WERI-Rb-1 (cell line): Measurements from ENCODE around the gene S100B.

Source experiments
- DNase-seq: peaks from one replicate; pipeline ENCODE4 v3.0.0-alpha.2; 2020
- H3K27ac ChIP-seq: fragments of 250-450 bp; sonication (Bioruptor Pico); 2 replicates; pipeline ENCODE4 v1.5.1; 2020; ENCODE audit warnings: mild to moderate bottlenecking, moderate library complexity
- H3K27me3 ChIP-seq: fragments of 250-450 bp; sonication (Bioruptor Pico); 2 replicates; pipeline ENCODE4 v1.5.1; 2021; ENCODE audit warnings: mild to moderate bottlenecking, low read depth, moderate library complexity; ENCODE audit not compliant: insufficient read depth, severe bottlenecking
- H3K36me3 ChIP-seq: fragments of 250-450 bp; sonication (Bioruptor Pico); 2 replicates; pipeline ENCODE4 v1.5.1; 2020; ENCODE audit warnings: mild to moderate bottlenecking, moderate library complexity
- H3K4me3 ChIP-seq: 2 replicates; pipeline ENCODE4 v1.5.1; 2011; ENCODE audit warnings: low read depth, mild to moderate bottlenecking, control low read depth, low read length
- H3K9me3 ChIP-seq: fragments of 250-450 bp; sonication (Bioruptor Pico); 2 replicates; pipeline ENCODE4 v1.5.1; 2021; ENCODE audit warnings: mild to moderate bottlenecking, moderate library complexity; ENCODE audit not compliant: severe bottlenecking
- CTCF ChIP-seq: IDR thresholded peaks from 2 replicates; pipeline ENCODE4 v1.5.1; 2011; ENCODE audit warnings: low read depth, mild to moderate bottlenecking, control low read depth, inconsistent platforms, low read length

The S100B gene

GRCh38 chr21:46637952-46638746 is 33.3 kb upstream of the S100B start:
- no peak overlapping the region for H3K4me3 ChIP-seq
- no peak overlapping the region for H3K27ac ChIP-seq
- H3K36me3 ChIP-seq, result peaks cover 20% of the 10 kb centered on the region
- DNase-seq, result no peak
- no peaks in the 10 kb centered on the region for H3K27me3 ChIP-seq
- H3K9me3 ChIP-seq, result no peaks in the 10 kb centered on the region
- TF ChIP-seq CTCF, result no peak

- H3K27me3 ChIP-seq, result no peaks in the 10 kb centered on the region
- H3K36me3 ChIP-seq, result peaks cover 17% of the 10 kb centered on the region
- H3K9me3 ChIP-seq, result no peaks in the 10 kb centered on the region
- TF ChIP-seq CTCF, result no peak
- H3K4me3 ChIP-seq, result peak overlapping the region; percentile 71
- DNase-seq, result no peak
- H3K27ac ChIP-seq, result peak overlapping the region; percentile 96
These were observed 31.8 kb upstream of the S100B start for GRCh38 chr21:46636550-46637285.

- H3K27ac ChIP-seq, result peak overlapping the region; percentile 96
- no peak for DNase-seq
- H3K36me3 ChIP-seq, result peaks cover 15% of the 10 kb centered on the region
- no peaks in the 10 kb centered on the region for H3K27me3 ChIP-seq
- no peaks in the 10 kb centered on the region for H3K9me3 ChIP-seq
- peak overlapping the region; percentile 71 for H3K4me3 ChIP-seq
- no peak for TF ChIP-seq CTCF
These were observed 31.3 kb upstream of the S100B start for GRCh38 chr21:46636181-46636512.

- H3K4me3 ChIP-seq, result peak within 1 kb of the TSS; percentile 71
- H3K9me3 ChIP-seq, result no peaks in the 10 kb centered on the region
- H3K27ac ChIP-seq, result peak within 1 kb of the TSS; percentile 96
- peak; percentile 99 for DNase-seq
- H3K27me3 ChIP-seq, result no peaks in the 10 kb centered on the region
- TF ChIP-seq CTCF, result no peak
- peaks cover 15% of the 10 kb centered on the region for H3K36me3 ChIP-seq
These were observed 30.7 kb upstream of the S100B start, which contains the start of gene PRMT2 for GRCh38 chr21:46635324-46636180. TSS of gene PRMT2 (plus strand) at chr21:46635674. CDS start at chr21:46636952, 1,278 bp downstream.

- peak; percentile 92 for DNase-seq
- peak overlapping the region; percentile 96 for H3K27ac ChIP-seq
- peak overlapping the region; percentile 71 for H3K4me3 ChIP-seq
- no peaks in the 10 kb centered on the region for H3K9me3 ChIP-seq
- peak; percentile 52 for TF ChIP-seq CTCF
- no peaks in the 10 kb centered on the region for H3K27me3 ChIP-seq
- peaks cover 15% of the 10 kb centered on the region for H3K36me3 ChIP-seq
These were observed 30.1 kb upstream of the S100B start for GRCh38 chr21:46634966-46635323.
